ENCODE data around the gene TIFAB.

Gene TIFAB

DNA sequence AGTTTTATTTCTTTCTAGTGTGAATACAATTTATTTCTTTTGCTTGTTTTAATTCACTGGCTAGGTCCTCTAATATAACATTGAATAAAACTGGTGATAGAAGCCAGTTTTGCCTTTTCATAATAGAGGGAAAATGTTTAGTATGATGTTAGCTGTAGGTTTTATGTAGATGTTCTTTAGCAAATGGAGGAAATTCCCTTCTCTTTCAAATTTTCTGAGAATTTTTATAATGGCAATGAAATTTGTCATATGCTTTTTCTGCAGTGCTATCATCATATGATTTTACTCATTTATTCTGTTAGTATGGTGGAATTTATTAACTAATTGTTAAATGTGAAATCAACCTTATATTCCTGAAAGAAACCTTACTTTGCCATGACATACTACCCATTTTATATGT lies 35.1 kb downstream of the TIFAB start:
- DNase-seq: no peak

DNA sequence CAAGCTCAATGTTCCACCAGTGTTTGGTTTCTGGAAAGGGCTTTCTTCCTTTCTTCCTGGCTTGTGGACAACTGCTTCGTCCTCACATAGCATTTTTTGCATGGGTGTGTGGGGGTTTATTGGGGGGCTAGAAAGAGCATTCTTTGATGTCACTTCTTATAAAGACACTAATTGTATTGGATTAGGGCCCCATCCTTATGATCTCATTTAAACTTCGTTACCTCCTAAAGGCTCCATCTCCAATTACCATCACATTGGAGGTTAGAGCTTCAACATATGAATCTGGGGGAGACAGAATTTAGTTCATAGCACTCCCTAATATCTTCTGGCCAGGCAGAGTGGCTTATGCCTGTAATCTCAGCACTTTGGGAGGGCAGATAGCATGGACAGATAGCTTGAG lies 47.1 kb downstream of the TIFAB start:
- DNase-seq: no peak

DNA sequence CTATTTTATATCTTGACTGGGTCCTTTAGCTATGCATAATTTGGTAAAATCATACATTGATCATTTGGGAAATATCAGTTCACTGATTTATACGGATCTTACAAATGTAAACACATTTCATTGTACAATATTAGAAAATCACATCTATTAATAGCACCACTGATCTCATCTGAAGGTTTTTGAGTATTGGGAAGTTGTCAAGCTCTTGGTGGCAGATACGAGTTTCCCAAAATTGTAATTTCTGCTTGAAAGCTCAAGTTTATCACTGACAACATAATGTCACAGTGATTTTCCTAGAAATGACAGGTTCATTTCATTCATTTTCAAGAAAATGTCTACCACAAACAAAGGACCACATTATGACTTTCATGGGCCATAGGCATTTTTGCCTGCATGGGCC lies 50.1 kb downstream of the TIFAB start:
- no peak for DNase-seq

DNA sequence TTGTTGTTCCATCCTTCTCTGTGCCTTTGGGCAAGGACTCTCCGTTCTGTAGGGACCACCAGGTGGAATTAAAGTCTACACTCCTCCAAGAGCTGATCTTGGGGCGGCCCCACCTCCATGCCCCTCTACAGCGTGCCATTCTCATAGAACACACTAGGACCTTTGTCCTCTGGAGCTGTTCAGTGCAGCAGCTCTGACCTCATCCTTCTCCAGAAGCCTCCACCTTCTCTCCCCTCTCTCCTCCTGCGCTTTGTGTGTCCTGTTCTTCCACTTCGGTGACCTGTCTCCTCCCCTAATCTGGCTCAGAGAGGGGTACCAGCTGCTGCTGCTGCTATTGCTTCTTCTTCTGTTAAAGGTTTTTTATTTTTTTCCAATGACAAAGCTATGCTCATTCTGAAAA lies 51.3 kb downstream of the TIFAB start:
- DNase-seq: no peak

DNA sequence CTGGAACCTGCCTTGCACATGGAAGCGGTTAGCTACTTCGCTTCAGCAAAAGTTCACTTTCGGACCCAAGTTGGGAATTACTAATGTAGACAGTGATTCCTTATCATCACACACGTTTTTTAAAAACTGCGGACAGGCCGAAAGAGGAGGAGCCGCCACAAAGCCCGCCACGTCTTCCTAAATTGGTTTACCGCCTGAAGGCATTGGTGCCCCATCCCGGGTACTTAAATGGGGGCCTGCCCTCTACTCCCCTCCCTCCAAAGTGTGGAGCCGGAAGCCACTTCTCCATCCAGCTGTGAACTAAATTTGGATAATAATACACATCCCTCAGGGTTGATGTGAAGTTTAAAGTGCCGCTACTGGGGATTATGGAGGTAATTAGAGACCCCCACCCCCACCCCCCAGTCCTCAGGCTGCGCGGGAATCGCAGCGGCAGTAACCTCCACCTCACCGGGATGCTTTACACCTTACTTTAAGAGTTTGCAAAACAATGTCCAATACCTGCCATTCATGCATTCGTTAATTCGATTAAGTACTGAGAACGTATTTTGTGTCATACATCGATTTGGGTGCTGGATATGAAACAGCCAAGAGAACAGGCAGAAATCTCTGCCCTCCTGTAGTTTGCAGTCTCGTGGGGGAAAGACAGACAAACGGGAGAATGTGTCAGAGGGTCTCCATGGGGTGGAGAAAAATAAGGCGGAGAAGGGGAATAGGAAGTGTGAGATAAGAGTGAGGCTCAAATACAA lies 52.2 kb downstream of the TIFAB start:
- no peak for DNase-seq

DNA sequence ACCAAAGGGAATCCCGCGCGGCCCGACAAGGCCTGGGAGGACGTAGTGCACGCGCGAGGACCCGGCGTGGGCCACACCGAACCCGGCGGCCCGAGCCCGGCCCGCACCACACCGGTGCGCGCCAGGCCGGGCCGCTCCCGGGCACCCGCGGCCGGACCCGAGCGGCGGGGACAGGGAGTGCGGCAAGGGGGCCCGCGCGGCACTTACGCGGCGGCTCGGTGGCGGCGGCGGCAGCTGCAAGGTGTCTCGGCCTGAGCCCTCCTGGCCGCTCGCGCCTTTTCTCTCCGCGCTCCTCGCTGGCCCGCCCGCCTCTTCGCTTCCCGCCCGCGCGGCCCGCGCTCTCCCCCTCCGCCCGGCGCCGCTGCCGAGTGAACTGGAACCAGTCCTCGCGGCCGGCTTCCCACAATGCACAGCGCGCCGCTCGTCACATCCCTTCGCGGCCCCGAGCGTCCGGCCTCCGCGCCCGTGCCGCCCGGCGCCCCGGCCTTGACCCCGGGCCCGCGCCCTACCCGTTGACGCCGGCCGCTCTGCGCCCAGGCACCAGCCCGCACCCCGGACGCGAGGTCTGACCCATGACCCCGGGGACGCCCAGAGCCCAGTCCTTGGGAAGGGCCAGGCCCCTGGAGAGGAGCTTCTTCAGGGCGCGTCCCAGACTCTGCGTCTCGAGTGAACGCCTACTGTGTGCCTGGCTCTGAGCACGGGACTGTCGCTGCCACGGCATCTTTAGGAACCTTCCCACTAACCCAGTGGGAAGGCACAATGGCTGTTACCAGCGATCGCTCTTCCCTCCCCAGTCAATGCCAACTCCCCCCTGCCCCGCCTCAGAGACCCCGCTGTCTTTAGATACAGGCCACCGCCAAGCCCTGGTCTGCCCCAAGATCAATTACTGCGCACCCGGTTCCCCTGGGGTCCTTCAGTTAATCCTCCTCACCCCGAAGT lies 53.0 kb downstream of the TIFAB start, which contains the start of gene MACROH2A1:
MACROH2A1 (minus strand) TSS at position 377 of the 939 bp plus-strand sequence. CDS start 10,138 bp downstream, outside the sequence.
- peak; percentile 26 for DNase-seq

DNA sequence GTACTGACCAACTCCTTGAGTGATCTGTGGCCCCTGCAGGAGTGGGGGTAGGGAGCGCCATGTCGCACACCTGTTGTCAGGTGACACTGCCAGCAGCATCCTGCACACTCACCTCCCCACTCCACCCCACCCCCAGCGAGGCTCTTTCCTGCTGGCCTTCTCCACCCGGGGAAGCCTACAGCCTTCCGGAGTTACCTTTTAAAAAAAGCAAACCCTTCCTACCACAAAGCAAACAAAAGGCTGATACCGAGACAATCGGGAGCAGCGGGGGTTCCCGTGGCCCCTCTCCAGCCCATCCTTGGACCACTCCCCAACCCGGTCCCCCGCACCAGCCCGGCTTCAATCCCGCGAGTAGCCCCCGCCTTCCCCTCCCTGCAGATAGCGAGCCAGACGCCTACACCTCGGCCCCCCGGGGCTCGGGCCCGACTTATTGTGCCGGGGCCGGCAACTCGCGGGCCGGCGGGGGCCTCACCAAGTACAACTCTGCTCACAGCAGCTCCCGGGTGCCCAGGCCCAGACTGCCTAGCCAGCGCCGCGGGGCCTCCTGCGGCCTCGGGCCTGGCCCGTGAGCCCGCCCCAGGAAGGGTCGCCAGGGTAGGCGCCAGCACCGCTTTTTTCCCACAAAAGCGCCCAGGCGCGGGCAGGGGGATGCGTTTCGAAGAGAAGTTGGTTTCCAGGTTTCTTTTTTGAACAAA lies 53.8 kb downstream of the TIFAB start:
- peak; percentile 32 for DNase-seq

Data from DMS79 (cell line).